T-helper 1 cell treated with Interleukin-12 subunit alpha and Interleukin-12 subunit beta and Interleukin-4 antibody, amounts not matched to agents 30 μg/mL and 1 μg/mL, for 36 hours (primary cell): ENCODE results near the gene GPBAR1.
"Not testable (repeated sequence)": the region's sequence is repeated elsewhere in the genome, so short reads cannot be mapped to it uniquely, and the experiment has no call there.

Source experiments
- H3K27ac Mint-ChIP-seq: one replicate; pipeline ENCODE4 v1.8.0; 2021; ENCODE audit warnings: mild to moderate bottlenecking, mixed read lengths
- H3K27me3 Mint-ChIP-seq: one replicate; pipeline ENCODE4 v1.8.0; 2021; ENCODE audit warnings: low read depth, mixed read lengths
- H3K36me3 Mint-ChIP-seq: one replicate; pipeline ENCODE4 v1.8.0; 2021; ENCODE audit warnings: low read depth, mixed read lengths
- H3K4me1 Mint-ChIP-seq: one replicate; pipeline ENCODE4 v1.8.0; 2021; ENCODE audit warnings: low read depth, mixed read lengths
- H3K4me3 Mint-ChIP-seq: one replicate; pipeline ENCODE4 v1.8.0; 2021; ENCODE audit warnings: mild to moderate bottlenecking, moderate library complexity, mixed read lengths
- H3K9me3 Mint-ChIP-seq: one replicate; pipeline ENCODE4 v1.8.0; 2021; ENCODE audit warnings: mixed read lengths

GPBAR1 gene

DNA sequence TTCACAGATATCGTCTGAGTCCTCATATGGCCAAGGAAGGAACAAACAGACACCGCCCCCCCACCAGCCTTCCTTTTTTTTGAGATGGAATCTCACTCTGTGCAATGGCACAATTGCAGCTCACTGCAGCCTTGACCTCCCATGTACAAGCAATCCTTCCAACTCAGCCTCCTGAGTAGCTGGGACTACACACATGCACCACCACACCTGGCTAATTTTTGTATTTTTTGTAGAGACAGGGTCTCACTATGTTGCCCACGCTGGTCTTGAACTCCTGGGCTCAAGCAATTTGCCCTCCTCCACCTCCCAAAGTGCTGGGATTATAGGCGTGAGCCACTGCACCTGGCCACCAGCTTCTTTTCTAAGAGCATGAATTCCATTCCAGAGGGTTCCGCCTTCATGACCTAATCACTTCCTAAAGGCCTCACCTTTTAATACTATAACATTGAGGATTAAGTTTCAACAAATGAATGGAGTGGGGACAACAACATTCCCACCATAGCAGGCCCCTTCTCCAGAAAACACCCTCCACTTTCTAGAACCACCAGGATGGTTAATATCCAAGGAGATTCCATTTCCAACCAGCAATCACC, 33.7 kb downstream of the GPBAR1 start:
- Mint-ChIP-seq H3K27me3 (no peaks in the 10 kb centered on the region), H3K4me1 (peaks cover 34% of the 10 kb centered on the region), H3K27ac (no peak overlapping the region), H3K36me3 (no peaks in the 10 kb centered on the region), H3K4me3 (no peak overlapping the region), H3K9me3 (no peaks in the 10 kb centered on the region)

DNA sequence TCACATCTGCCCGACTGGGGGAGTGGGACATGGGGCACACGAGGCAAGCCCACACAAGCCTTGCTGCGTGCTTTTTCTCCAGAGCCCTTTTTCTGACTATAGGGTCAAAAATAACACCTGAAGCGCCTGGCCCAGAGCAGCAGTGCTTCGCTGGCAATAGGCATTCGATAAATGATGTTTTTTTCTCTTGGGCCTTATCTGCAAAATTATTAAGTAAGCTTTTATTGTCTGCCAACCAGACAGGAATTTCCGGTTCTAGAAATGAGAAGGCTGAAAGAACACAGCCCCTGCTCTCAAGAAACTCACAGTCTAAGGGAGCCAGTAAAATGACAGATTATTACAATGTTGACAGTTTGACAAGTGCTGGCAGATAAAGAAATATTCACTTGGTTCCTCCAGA, 34.2 kb downstream of the GPBAR1 start:
- no peak overlapping the region for H3K4me3 Mint-ChIP-seq
- H3K27me3 Mint-ChIP-seq = no peaks in the 10 kb centered on the region
- no peaks in the 10 kb centered on the region for H3K9me3 Mint-ChIP-seq
- H3K27ac Mint-ChIP-seq = no peak overlapping the region
- peaks cover 29% of the 10 kb centered on the region for H3K4me1 Mint-ChIP-seq
- H3K36me3 Mint-ChIP-seq = no peaks in the 10 kb centered on the region

DNA sequence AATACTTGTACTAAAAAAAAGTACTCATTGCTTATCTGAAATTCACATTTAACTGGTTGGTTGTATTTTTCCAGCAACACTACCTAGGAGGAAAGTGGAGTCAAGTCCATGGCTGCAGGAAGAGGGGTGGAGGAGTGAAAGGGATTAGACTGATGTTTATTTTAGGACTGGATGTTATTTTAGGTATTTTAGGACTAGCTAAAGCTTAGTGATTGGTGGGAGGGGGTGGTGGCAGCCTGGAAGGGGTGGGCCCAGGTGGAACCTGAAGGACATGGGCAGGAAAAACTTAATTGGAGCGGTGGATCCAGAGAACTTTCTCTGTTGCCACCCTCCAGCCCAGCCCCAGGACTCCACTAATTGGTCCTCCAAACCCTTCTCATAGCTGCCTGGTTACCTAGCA, 35.4 kb downstream of the GPBAR1 start:
- Mint-ChIP-seq H3K4me3 (no peak overlapping the region), H3K9me3 (no peaks in the 10 kb centered on the region), H3K4me1 (peaks cover 21% of the 10 kb centered on the region), H3K27me3 (no peaks in the 10 kb centered on the region), H3K36me3 (no peaks in the 10 kb centered on the region), H3K27ac (no peak overlapping the region)

DNA sequence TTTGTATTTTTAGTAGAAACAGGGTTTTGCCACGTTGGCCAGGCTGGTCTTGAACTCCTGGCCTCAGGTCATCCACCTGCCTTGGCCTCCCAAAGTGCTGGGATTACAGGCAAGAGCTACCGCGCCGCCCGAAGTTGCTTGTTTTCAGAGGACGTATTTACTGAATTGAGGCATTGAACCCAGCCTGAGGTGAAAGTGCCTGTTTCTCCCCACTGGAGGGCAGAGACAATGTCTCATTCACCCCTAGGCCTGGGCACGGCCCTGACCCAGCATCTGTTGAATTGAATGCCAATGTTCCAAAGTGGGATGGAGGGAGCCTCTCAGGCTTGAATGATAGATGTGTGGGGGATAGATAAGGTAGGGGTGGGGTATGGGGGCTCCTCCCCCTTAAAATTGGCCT, 36.0 kb downstream of the GPBAR1 start:
- no peaks in the 10 kb centered on the region for H3K27me3 Mint-ChIP-seq
- no peaks in the 10 kb centered on the region for H3K36me3 Mint-ChIP-seq
- no peaks in the 10 kb centered on the region for H3K9me3 Mint-ChIP-seq
- H3K4me3 Mint-ChIP-seq = no peak overlapping the region
- H3K27ac Mint-ChIP-seq = no peak overlapping the region
- peaks cover 21% of the 10 kb centered on the region for H3K4me1 Mint-ChIP-seq

DNA sequence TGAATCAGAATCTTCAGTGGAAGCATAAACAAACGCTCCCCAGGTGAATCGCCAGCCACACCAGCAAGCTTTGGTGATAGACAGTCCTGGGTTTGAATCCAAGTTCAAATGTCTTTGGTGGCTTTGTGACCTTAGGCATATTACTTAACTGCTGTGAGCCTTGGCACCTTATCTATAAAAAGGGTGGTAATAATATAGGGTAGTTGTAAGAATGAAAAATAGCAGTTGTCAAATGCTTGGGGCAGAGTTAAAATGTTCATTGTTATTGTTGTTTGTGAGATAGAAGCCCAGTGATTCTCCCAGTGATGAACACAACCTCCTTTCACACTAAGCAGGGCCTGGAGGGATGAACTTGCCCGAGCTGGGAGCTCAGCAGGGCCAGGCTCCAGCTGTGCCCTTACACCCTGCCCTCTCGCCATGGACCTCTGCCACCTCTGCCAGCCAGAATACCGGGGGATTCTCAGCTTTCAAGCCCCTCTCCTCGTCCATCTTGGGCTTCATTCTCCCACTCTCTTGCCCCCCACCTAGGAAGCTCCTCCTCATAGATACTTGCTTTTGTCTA, 37.6 kb downstream of the GPBAR1 start:
- Mint-ChIP-seq H3K27ac (no peak overlapping the region), H3K36me3 (no peaks in the 10 kb centered on the region), H3K4me3 (no peak overlapping the region), H3K4me1 (peaks cover 15% of the 10 kb centered on the region), H3K27me3 (no peaks in the 10 kb centered on the region), H3K9me3 (no peaks in the 10 kb centered on the region)

DNA sequence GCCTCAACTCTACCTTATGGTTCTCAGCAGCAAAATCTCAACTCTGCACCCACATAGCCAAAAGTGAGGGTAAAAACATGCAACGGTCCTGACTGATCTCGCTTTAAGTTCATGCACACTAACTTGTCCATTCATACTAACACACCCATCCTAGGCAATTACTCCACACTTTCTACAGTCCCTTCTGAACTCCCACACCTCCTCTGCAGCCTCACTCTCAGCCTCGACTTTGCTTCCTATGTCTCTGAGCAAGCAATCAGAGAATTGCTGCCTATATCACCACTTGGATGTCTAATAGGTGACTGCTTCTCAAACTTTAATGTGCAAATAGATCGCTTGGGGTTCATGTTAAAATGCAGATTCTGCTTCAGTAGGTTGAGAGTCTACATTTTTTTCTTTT, 39.3 kb downstream of the GPBAR1 start:
- Mint-ChIP-seq H3K27me3 (no peaks in the 10 kb centered on the region), H3K4me1 (peaks cover 6% of the 10 kb centered on the region), H3K9me3 (no peaks in the 10 kb centered on the region), H3K27ac (no peak overlapping the region), H3K4me3 (no peak overlapping the region), H3K36me3 (no peaks in the 10 kb centered on the region)

DNA sequence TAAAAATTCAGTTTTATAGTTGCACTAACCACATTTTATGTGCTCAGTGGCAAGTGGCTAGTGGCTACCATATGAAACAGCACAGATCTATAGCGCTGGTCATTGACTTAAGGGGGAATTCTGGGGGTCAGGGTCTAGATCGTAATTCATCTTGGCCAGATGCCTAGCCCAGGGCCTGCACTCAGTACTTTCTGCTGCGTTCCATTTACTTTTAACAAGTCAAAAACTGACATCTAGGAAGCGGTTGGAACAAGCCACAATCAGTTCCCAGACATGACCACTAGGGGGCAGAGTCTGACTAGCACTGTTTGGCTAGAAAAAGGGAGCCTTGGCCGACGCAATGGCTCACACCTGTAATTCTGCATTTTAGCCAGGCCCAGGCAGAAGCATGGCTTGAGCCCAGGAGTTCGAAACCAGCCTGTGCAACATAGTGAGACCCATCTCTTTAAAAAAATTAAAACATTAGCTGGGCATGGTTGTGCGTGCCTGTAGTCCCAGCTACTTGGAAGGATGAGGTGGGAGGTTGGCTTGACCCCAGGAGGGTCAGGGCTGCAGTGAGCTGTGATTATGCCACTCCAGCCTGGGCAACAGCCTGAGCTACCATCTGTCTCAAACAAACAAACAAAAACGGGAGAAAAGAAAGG, 40.5 kb downstream of the GPBAR1 start:
- H3K36me3 Mint-ChIP-seq = no peaks in the 10 kb centered on the region
- H3K4me3 Mint-ChIP-seq = no peak overlapping the region
- no peak overlapping the region for H3K27ac Mint-ChIP-seq
- no peaks in the 10 kb centered on the region for H3K9me3 Mint-ChIP-seq
- peaks cover 6% of the 10 kb centered on the region for H3K4me1 Mint-ChIP-seq
- H3K27me3 Mint-ChIP-seq = no peaks in the 10 kb centered on the region

DNA sequence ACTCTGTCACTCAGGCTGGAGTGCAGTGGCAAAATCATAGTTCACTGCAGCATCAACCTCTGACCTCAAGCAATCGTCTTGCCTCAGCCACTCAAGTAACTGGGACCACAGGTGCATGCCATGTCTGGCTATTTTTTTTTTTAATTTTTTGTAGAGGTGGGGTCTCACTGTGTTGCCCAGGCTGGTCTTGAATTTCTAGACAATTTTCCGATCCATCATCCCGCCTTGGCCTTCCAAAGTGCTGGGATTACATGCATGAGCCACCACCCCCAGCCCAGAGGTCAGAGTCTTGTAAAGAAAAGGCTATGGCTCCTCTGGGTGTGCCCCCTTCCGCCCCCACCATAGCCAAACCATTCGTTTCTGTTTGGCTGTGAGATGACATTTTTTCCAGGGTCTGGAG, 44.6 kb downstream of the GPBAR1 start:
- no peaks in the 10 kb centered on the region for H3K9me3 Mint-ChIP-seq

DNA sequence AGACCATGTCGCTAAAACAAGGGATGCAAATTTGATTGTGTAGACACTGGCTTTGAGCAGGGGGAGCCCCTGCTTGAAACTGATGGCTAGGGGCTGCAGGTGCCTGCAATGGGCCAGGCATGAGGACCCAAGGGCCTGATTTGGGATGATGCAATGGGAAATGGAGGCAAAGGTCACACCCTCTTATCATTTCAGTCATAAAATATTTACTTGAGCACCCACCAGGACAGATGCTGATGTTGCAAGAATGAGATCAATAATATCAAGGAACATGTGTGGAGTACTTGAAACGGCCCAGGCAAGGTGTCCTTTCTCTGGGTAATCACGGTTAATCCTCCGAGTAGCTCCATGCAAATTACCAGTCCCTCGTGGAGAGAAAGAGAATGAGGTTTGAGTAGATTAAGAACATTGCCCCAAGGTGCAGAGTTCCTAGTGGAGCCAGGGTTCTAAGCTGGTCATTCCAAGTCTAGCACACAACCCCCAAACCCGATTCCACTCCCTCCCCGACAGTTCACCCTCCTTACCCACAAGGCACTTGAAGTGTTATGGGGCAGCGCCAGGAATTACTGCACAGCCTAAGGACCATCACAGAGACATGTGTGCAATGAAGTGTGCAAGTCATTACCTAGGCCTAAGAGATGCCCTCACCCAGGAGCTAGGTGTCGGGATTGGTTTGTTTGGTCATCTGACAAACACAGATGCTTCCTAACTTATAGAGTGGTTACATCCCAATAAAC, 45.5 kb downstream of the GPBAR1 start:
- no peaks in the 10 kb centered on the region for H3K27me3 Mint-ChIP-seq

More for the DNA sequence above, 44.6 kb downstream of the GPBAR1 start:
- Mint-ChIP-seq H3K36me3 (no peaks in the 10 kb centered on the region), H3K4me3 (no peak overlapping the region), H3K27me3 (no peaks in the 10 kb centered on the region), H3K4me1 (peaks cover 7% of the 10 kb centered on the region), H3K27ac (no peak overlapping the region)

DNA sequence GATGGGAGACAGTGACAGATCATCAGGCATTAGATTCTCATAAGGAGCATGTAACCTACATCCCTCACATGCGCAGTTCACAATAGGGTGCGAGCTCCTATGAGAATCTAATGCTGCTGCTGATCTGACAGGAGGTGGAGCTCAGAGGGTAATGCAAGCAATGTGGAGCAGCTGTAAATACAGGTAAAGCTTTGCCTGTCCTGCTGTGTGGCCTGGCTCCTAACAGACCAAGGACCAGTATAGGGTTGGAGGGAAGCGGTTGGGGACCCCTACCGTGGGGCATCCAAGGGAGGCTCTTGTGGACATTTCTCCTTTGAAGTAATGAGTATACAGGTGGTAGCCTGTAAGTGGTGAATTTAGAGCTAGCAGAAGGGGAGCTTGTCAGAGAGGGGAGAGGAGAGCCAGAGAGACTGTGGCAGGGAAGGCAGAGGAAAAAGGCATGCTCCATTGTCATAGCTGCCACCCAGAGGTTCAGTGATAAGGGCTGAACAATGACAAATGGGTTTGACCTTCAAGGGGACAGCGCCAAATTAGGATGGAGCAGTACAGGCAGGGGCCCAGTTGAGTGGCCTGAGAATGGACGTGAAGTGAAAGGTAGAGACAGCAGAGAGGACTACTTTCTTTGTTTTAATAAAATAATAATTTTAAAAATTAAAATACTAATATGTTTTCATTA, 46.7 kb downstream of the GPBAR1 start:
- no peak overlapping the region for H3K27ac Mint-ChIP-seq
- peaks cover 1% of the 10 kb centered on the region for H3K4me1 Mint-ChIP-seq
- H3K36me3 Mint-ChIP-seq = no peaks in the 10 kb centered on the region
- no peak overlapping the region for H3K4me3 Mint-ChIP-seq
- H3K9me3 Mint-ChIP-seq = no peaks in the 10 kb centered on the region
- H3K27me3 Mint-ChIP-seq = no peaks in the 10 kb centered on the region

More for the DNA sequence above, 45.5 kb downstream of the GPBAR1 start:
- Mint-ChIP-seq H3K27ac (no peak overlapping the region), H3K36me3 (no peaks in the 10 kb centered on the region), H3K4me3 (no peak overlapping the region), H3K9me3 (no peaks in the 10 kb centered on the region), H3K4me1 (peaks cover 4% of the 10 kb centered on the region)

DNA sequence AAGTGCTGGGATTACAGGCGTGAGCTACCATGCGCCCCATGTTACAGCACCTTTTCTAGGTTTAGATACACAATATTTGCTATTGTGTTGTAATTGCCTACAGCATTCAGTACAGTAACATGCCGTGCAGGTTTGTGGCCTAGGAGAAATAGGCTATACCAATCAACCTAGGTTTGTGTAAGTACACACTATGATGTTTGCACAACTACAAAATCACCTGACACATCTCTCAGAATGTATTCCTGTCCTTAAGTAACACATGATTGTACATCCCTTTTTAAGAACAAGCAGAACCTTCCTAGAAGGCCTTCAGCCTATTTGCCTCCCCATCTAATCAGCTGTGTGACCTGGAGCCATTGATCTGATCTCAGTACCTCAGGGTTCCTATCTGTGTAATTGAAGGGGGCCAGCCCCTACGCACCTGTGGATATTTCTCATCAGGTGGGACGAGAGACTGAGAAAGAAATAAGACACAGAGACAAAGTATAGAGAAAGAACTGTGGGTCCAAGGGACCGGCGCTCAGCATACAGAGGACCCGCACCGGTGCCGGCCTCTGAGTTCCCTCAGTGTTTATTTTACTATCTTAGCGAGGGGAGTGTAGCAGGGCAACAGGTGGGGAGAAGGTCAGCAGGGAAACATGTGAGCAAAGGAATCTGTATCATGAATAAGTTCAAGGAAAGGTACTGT, 50.2 kb downstream of the GPBAR1 start:
- no peaks in the 10 kb centered on the region for H3K9me3 Mint-ChIP-seq
- H3K27ac Mint-ChIP-seq = no peak overlapping the region
- no peaks in the 10 kb centered on the region for H3K36me3 Mint-ChIP-seq
- H3K27me3 Mint-ChIP-seq = no peaks in the 10 kb centered on the region
- peaks cover 10% of the 10 kb centered on the region for H3K4me1 Mint-ChIP-seq
- H3K4me3 Mint-ChIP-seq = no peak overlapping the region

DNA sequence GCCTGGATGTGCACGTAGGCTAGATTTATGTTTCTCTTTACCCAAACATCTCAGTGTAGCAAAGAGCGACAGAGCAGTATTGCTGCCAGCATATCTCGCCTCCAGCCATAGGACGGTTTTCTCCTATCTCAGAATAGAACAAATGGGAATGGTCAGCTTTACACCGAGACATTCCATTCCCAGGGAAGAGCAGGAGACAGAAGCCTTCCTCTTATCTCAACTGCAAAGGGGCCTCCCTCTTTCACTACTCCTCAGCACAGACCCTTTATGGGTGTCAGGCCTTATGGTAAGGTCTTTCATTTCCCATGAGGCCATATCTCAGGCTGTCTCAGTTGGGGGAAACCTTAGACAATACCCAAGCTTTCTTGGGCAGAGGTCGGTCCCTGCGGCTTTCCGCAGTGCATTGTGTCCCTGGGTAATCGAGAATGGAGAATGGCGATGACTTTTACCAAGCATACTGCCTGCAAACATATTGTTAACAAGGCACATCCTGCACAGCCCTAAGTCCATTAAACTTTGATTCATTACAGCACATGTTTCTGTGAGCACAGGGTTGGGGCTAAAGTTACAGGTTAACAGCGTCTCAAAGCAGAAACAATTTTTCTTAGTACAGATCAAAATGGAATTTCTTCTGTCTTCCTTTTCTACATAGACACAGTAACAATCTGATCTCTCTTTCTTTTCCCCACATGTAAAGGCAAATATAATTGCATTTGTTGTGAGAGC, 50.9 kb downstream of the GPBAR1 start:
- not testable (repeated sequence) for H3K9me3 Mint-ChIP-seq, H3K36me3 Mint-ChIP-seq, H3K4me3 Mint-ChIP-seq, H3K27ac Mint-ChIP-seq, H3K27me3 Mint-ChIP-seq
- H3K4me1 Mint-ChIP-seq = peaks cover 15% of the 10 kb centered on the region

DNA sequence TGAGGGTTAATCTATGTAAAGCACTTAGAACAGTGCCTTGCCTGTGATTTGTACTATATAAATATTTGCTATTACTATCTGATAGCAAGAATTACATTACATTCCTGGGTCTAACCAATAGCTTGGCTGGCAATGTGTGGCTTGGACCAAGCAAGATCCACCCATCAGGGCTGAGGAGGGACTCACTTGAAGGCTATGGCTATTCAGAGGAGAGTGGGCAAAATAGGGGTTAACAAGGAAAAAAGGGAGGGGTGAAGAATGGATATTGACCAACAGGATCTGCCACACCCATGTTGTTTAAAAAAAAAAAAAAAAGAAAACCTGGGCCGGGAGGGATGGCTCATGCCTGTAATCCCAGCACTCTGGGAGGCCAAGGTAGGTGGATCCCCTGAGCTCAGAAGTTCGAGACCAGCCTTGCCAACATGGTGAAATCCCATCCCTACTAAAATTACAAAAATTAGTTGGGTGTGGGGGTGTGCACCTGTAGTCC, 51.5 kb downstream of the GPBAR1 start:
- Mint-ChIP-seq H3K27me3 (no peaks in the 10 kb centered on the region), H3K4me1 (peaks cover 20% of the 10 kb centered on the region), H3K9me3 (no peaks in the 10 kb centered on the region), H3K4me3 (no peak overlapping the region), H3K27ac (no peak overlapping the region), H3K36me3 (peaks cover 5% of the 10 kb centered on the region)
